Endothelial cell of umbilical vein (primary cell): ENCODE data around the gene CENPK. TPM values are rescaled to one million over a fixed set of nuclear protein-coding genes. Genes with fewer than 3 reads are reported as not detected.

Experiments
- BruUV-seq: library from RNA; stranded (reverse); fragments of 400-500 nt; replicated peaks from 2 replicates; lab custom pipeline; 2021; lab: Mats Ljungman, UMichigan
- CTCF ChIA-PET: fragments of 300-600, 350-600 bp; sonication (Branson Sonifier 250); formaldehyde crosslinking; loops from one replicate; lab custom pipeline; 2021; ENCODE audit warnings: antibody characterized with exemption, inconsistent platforms; lab: Charles Lee
- POLR2A ChIA-PET: fragments of 300-600, 350-600 bp; sonication (Branson Sonifier 250); formaldehyde crosslinking; loops from one replicate; lab custom pipeline; 2021; ENCODE audit warnings: antibody characterized with exemption, inconsistent platforms; lab: Charles Lee
- DNase-seq: peaks from one replicate; pipeline ENCODE4 v3.0.0-alpha.2; 2011; ENCODE audit warnings: low read depth, low spot score
- FAIRE-seq: peaks from 2 replicates; lab custom pipeline; 2011; peaks lifted over from hg19 to GRCh38; lab: Jason Lieb, UNC
- H2AFZ ChIP-seq: 2 replicates; pipeline ENCODE4 v1.6.0; 2012; ENCODE audit warnings: low read depth, low read length, control low read depth, inconsistent platforms
- H3K27ac ChIP-seq: 2 replicates; pipeline ENCODE4 v1.5.1; 2011; ENCODE audit warnings: low read depth, mild to moderate bottlenecking, control low read depth, low read length, moderate library complexity; ENCODE audit not compliant: insufficient read depth
- H3K27me3 ChIP-seq, 2 experiments: 2 replicates each; pipeline versions ENCODE4 v1.6.0 to v1.6.1; 2011; ENCODE audit warnings: low read length in 2 of 2, mixed read lengths in 1 of 2; ENCODE audit not compliant: control insufficient read depth in 2 of 2, insufficient read depth in 2 of 2
- H3K36me3 ChIP-seq, 2 experiments: 2 replicates in 1 of 2; 3 replicates in 1 of 2; pipeline ENCODE4 v1.5.1; 2011; ENCODE audit warnings: low read length in 2 of 2, mild to moderate bottlenecking in 1 of 2, moderate library complexity in 1 of 2; ENCODE audit not compliant: control insufficient read depth in 2 of 2, insufficient read depth in 2 of 2; ENCODE audit errors: extremely low read depth in 1 of 2
- H3K4me1 ChIP-seq: 3 replicates; pipeline ENCODE4 v1.5.1; 2011; ENCODE audit warnings: mild to moderate bottlenecking, low read length; ENCODE audit not compliant: control insufficient read depth, insufficient read depth; ENCODE audit errors: extremely low read depth
- H3K4me2 ChIP-seq: 2 replicates; pipeline ENCODE4 v1.6.1; 2011; ENCODE audit warnings: low read length, control low read depth, mixed read lengths; ENCODE audit not compliant: insufficient read depth
- H3K4me3 ChIP-seq, 3 experiments: fragments of 200-600 bp in 1 of 3; sonication (generic), shearing (Covaris generic) in 1 of 3; replicated peaks in 1 of 3; 2 replicates each; pipeline ENCODE4 v1.5.1; 2011 to 2016; ENCODE audit warnings: control low read depth in 3 of 3, low read length in 3 of 3, mild to moderate bottlenecking in 2 of 3, inconsistent platforms in 1 of 3, low read depth in 1 of 3, moderate library complexity in 1 of 3; ENCODE audit not compliant: insufficient read depth in 1 of 3
- H3K79me2 ChIP-seq: 2 replicates; pipeline ENCODE4 v1.6.0; 2012; ENCODE audit warnings: low read length, inconsistent platforms; ENCODE audit not compliant: control insufficient read depth, insufficient read depth
- H3K9ac ChIP-seq: replicated peaks from 2 replicates; pipeline ENCODE3; 2011; ENCODE audit warnings: low read length, control low read depth; ENCODE audit not compliant: insufficient read depth; ENCODE audit errors: extremely low read depth
- H3K9me1 ChIP-seq: replicated peaks from 3 replicates; pipeline ENCODE4 v1.6.0; 2011; ENCODE audit warnings: mild to moderate bottlenecking, low read length; ENCODE audit not compliant: control insufficient read depth, insufficient read depth; ENCODE audit errors: extremely low read depth
- H3K9me3 ChIP-seq: replicated peaks from 2 replicates; pipeline ENCODE4 v1.5.1; 2012; ENCODE audit warnings: low read length, inconsistent platforms; ENCODE audit not compliant: control insufficient read depth, insufficient read depth
- H4K20me1 ChIP-seq: replicated peaks from 2 replicates; pipeline ENCODE3; 2011; ENCODE audit warnings: mild to moderate bottlenecking, low read length; ENCODE audit not compliant: control insufficient read depth, insufficient read depth; ENCODE audit errors: extremely low read depth
- EZH2 ChIP-seq: IDR thresholded peaks from 2 replicates; pipeline ENCODE4 v1.6.1; 2012; ENCODE audit warnings: borderline replicate concordance, low read depth, mild to moderate bottlenecking, moderate library complexity, low read length, inconsistent platforms; ENCODE audit not compliant: severe bottlenecking
- FOS ChIP-seq: IDR thresholded peaks from 2 replicates; pipeline ENCODE4 v1.6.1; 2011; ENCODE audit warnings: mild to moderate bottlenecking, low read length, moderate library complexity, borderline replicate concordance; ENCODE audit not compliant: insufficient read depth
- POLR2A ChIP-seq: IDR thresholded peaks from 2 replicates; pipeline ENCODE4 v1.6.1; 2012; ENCODE audit warnings: low read depth, mild to moderate bottlenecking, control low read depth, low read length
- POLR2AphosphoS5 ChIP-seq: IDR thresholded peaks from 2 replicates; pipeline ENCODE4 v1.6.1; 2012; ENCODE audit warnings: low read depth, mild to moderate bottlenecking, control low read depth, low read length, moderate library complexity; ENCODE audit not compliant: insufficient read depth
- dilution Hi-C: fragments of 300-500 bp; cut with MboI; formaldehyde crosslinking; loops from one replicate; pipeline ENCODE4 v1.15.0; 2019; ENCODE audit warnings: low sequenced_read_pairs; ENCODE audit not compliant: extremely low pct_ligation_motif_present
- intact Hi-C: fragments of 100-400 bp; cut with micrococcal nuclease; formaldehyde crosslinking; loops from one replicate; pipeline ENCODE4 v1.10.0; 2022
- polyA plus RNA-seq, 4 experiments: library from polyadenylated mRNA; depleted of rRNA in 3 of 4; stranded (reverse) in 3 of 4; unstranded in 1 of 4; fragments of >200 nt; gene quantifications; 2 replicates each; pipeline versions ENCODE4 v1.2.1 to v1.2.3, GENCODE V29; 2011 to 2012; ENCODE audit warnings: missing spikeins in 1 of 4
- total RNA-seq: library from RNA; stranded (reverse); gene quantifications from 2 replicates; pipeline ENCODE4 v1.2.3, GENCODE V29; 2021
- TF ChIP-seq, protein P1 (sequence below), 2 donors: IDR thresholded peaks; 1 replicate in 1 of 2; 2 replicates in 1 of 2; pipeline ENCODE4 v1.5.1; 2011; ENCODE audit warnings: low read length in 2 of 2, mild to moderate bottlenecking in 2 of 2, moderate library complexity in 2 of 2, control low read depth in 1 of 2, inconsistent platforms in 1 of 2, low read depth in 1 of 2; ENCODE audit not compliant: insufficient read depth in 1 of 2; ENCODE audit errors: extremely low read depth in 1 of 2

The CENPK gene
- total and polyA plus RNA-seq, 2 donors (not counting 3 experiments of a cell fraction or from before 2014, with no cell fraction given): 8.0 to 50.7 TPM

- Histone ChIP-seq H3K27me3 (no peaks in the 10 kb centered on the region), H3K4me1 (peaks cover 8% of the 10 kb centered on the region), H3K4me3 (no peak overlapping the region), H3K4me2 (no peak overlapping the region), H3K79me2 (peaks cover 9% of the 10 kb centered on the region), H3K9me1 (no peaks in the 10 kb centered on the region), H2AFZ (no peak overlapping the region), H3K9ac (no peak overlapping the region), H4K20me1 (no peaks in the 10 kb centered on the region), H3K36me3 (no peaks in the 10 kb centered on the region), H3K9me3 (no peaks in the 10 kb centered on the region), H3K27ac (no peak overlapping the region)
- no peak for DNase-seq
- dilution Hi-C loops: no loop called here
- FAIRE-seq: no peak
- ChIA-PET CTCF (interaction anchor here (1.2 to 7.8 kb wide), 4 partner anchors 384 to 677 kb away, joined by 4 to 275 read pairs (median 70); no protein-coding TSS in a partner anchor), POLR2A (no interaction called here)
- BruUV-seq: no TSS peak
- TF ChIP-seq POLR2A (no peak), EZH2 (no peak), FOS (no peak), POLR2AphosphoS5 (no peak)
- TF ChIP-seq, protein P1, sequence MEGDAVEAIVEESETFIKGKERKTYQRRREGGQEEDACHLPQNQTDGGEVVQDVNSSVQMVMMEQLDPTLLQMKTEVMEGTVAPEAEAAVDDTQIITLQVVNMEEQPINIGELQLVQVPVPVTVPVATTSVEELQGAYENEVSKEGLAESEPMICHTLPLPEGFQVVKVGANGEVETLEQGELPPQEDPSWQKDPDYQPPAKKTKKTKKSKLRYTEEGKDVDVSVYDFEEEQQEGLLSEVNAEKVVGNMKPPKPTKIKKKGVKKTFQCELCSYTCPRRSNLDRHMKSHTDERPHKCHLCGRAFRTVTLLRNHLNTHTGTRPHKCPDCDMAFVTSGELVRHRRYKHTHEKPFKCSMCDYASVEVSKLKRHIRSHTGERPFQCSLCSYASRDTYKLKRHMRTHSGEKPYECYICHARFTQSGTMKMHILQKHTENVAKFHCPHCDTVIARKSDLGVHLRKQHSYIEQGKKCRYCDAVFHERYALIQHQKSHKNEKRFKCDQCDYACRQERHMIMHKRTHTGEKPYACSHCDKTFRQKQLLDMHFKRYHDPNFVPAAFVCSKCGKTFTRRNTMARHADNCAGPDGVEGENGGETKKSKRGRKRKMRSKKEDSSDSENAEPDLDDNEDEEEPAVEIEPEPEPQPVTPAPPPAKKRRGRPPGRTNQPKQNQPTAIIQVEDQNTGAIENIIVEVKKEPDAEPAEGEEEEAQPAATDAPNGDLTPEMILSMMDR (IDR thresholded peaks at IDR 0.05; ENCODE audit: extremely low read depth in 1 of 2, insufficient read depth in 1 of 2, low read depth in 1 of 2, low read length in 2 of 2): no peak
- intact Hi-C loops: no loop called here
Measured at GRCh38 chr5:65485405-65485804, 77.6 kb downstream of the CENPK start.
